H1 (cell line): ENCODE data around the gene PDE3A. TPM values are rescaled to one million over a fixed set of nuclear protein-coding genes. Genes with fewer than 3 reads are reported as not detected.

Experiments used
- RXRA ChIP-seq: IDR thresholded peaks from 2 replicates; pipeline ENCODE4 v1.6.1; 2011; ENCODE audit warnings: low read depth, mild to moderate bottlenecking, low read length, moderate library complexity; ENCODE audit not compliant: insufficient read depth
- polyA plus RNA-seq, 7 experiments: library from polyadenylated mRNA; depleted of rRNA in 3 of 7; stranded (reverse) in 5 of 7; unstranded in 2 of 7; fragments of >200 nt in 5 of 7; fragments of 200-250 nt in 2 of 7; gene quantifications; 1 replicate in 5 of 7; 2 replicates in 1 of 7; 4 replicates in 1 of 7; pipeline versions ENCODE4 v1.2.1 to v1.2.3, GENCODE V29; 2011 to 2013; ENCODE audit warnings: missing spikeins in 2 of 7, mixed read lengths in 2 of 7
- total RNA-seq: library from RNA; stranded (reverse); fragmentation: NEBNext Ultra II Directional; extraction: Animal tissue kit (Norgen Biotek cat#: 25700); gene quantifications from 2 replicates; pipeline ENCODE4 v1.2.1, GENCODE V29; 2021
- TF ChIP-seq, protein P1 (sequence below): IDR thresholded peaks from 2 replicates; pipeline ENCODE4 v1.6.1; 2012; ENCODE audit warnings: low read length, inconsistent platforms

Gene PDE3A
- total and polyA plus RNA-seq, 2 of the 8 experiments (the other 6 are each of a cell fraction or from before 2014, with no cell fraction given): 1.4 to 3.4 TPM

DNA sequence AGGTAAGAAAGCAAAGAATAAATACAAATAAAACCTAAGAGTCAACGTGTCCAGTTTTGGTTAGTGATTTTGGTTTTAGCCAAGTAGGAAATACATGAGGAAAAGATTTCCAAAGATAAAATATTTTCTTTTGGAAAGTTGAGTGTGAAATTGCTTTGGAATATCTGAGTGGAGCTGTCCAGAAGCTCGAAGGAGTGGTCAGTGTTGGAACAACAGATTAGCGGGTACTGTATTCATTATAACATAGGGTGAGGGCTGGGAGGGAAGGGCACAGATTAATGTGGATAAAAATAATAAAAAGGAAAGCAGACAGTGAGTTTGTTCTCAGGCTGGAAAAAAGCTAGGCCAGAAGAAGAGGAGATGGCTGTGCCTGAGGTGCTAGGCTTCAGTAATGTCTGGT lies 225.3 kb downstream of the PDE3A start (continued):
- TF ChIP-seq, protein P1, sequence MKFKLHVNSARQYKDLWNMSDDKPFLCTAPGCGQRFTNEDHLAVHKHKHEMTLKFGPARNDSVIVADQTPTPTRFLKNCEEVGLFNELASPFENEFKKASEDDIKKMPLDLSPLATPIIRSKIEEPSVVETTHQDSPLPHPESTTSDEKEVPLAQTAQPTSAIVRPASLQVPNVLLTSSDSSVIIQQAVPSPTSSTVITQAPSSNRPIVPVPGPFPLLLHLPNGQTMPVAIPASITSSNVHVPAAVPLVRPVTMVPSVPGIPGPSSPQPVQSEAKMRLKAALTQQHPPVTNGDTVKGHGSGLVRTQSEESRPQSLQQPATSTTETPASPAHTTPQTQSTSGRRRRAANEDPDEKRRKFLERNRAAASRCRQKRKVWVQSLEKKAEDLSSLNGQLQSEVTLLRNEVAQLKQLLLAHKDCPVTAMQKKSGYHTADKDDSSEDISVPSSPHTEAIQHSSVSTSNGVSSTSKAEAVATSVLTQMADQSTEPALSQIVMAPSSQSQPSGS: no peak
- no peak for TF ChIP-seq RXRA
